Sigmoid colon (tissue), 4 donors: ENCODE data around the gene KIF2C.

Experiments used
- CTCF ChIP-seq, 4 experiments: fragments of 450-650 bp in 3 of 4; fragments of 200-600 bp in 1 of 4; IDR thresholded peaks; one replicate each; pipeline ENCODE4 v1.5.1; 2016 to 2019; ENCODE audit warnings: antibody characterized with exemption in 4 of 4, mild to moderate bottlenecking in 3 of 4, moderate library complexity in 2 of 4
- POLR2AphosphoS5 ChIP-seq, 4 donors: sonication (generic); formaldehyde crosslinking; IDR thresholded peaks; one replicate each; pipeline ENCODE4 v1.6.1; 2017; ENCODE audit warnings: antibody characterized with exemption in 4 of 4

- no peak for TF ChIP-seq CTCF (IDR thresholded peaks at IDR 0.05)
- TF ChIP-seq POLR2AphosphoS5 (IDR thresholded peaks at IDR 0.05): no peak
These were observed 65.8 kb downstream of the KIF2C start for GRCh38 chr1:44805311-44806024.
